ENCODE results near the gene SPOP.

GRCh38 chr17:49597436-49597835 is 80.5 kb downstream of the SPOP start:
- no peak for TF ChIP-seq CTCF (IDR thresholded peaks at IDR 0.05)
- no peak for TF ChIP-seq EP300 (IDR thresholded peaks at IDR 0.05)
